Caco-2 (cell line): ENCODE data around the gene C16orf74. TPM values are rescaled to one million over a fixed set of nuclear protein-coding genes. Genes with fewer than 3 reads are reported as not detected.

ENCODE experiments used
- BruUV-seq: library from RNA; stranded (reverse); fragments of 400-500 nt; replicated peaks from 2 replicates; lab custom pipeline; 2021; lab: Mats Ljungman, UMichigan
- CTCF ChIA-PET: fragments of 300-600 bp; sonication (Branson Sonifier 250); formaldehyde crosslinking; loops from one replicate; lab custom pipeline; 2022; ENCODE audit warnings: antibody characterized with exemption; lab: Charles Lee
- POLR2A ChIA-PET: fragments of 300-600 bp; sonication (Branson Sonifier 250); formaldehyde crosslinking; loops from one replicate; lab custom pipeline; 2022; ENCODE audit warnings: antibody characterized with exemption; lab: Charles Lee
- DNase-seq, 2 experiments: peaks; one replicate each; pipeline versions ENCODE4 v3.0.0 to v3.0.0-alpha.2; 2020 to 2022
- H3K27me3 ChIP-seq: replicated peaks from 2 replicates; pipeline ENCODE4 v1.6.0; 2011; ENCODE audit warnings: low read length; ENCODE audit not compliant: control insufficient read depth, insufficient read depth
- H3K36me3 ChIP-seq: 2 replicates; pipeline ENCODE4 v1.5.1; 2011; ENCODE audit warnings: low read length; ENCODE audit not compliant: control insufficient read depth, insufficient read depth
- H3K4me1 ChIP-seq: fragments of 250-450 bp; sonication (Bioruptor Pico); 2 replicates; pipeline ENCODE4 v1.5.1; 2020; ENCODE audit warnings: mild to moderate bottlenecking
- H3K4me3 ChIP-seq: 2 replicates; pipeline ENCODE4 v1.5.1; 2011; ENCODE audit warnings: low read depth, mild to moderate bottlenecking, control low read depth, low read length
- H3K9me3 ChIP-seq: fragments of 250-450 bp; sonication (Bioruptor Pico); 2 replicates; pipeline ENCODE4 v1.5.1; 2020; ENCODE audit warnings: mild to moderate bottlenecking, moderate library complexity
- H3K27ac Mint-ChIP-seq: one replicate; pipeline ENCODE4 v1.8.0; 2022; ENCODE audit warnings: mixed read lengths; ENCODE audit not compliant: unreplicated experiment
- H3K27me3 Mint-ChIP-seq: one replicate; pipeline ENCODE4 v1.8.0; 2022; ENCODE audit warnings: mixed read lengths; ENCODE audit not compliant: insufficient read depth, unreplicated experiment
- H3K36me3 Mint-ChIP-seq: one replicate; pipeline ENCODE4 v1.8.0; 2022; ENCODE audit warnings: mild to moderate bottlenecking, mixed read lengths; ENCODE audit not compliant: insufficient read depth, unreplicated experiment
- H3K4me1 Mint-ChIP-seq: one replicate; pipeline ENCODE4 v1.8.0; 2022; ENCODE audit warnings: low read depth, mixed read lengths; ENCODE audit not compliant: unreplicated experiment
- H3K4me3 Mint-ChIP-seq: one replicate; pipeline ENCODE4 v1.8.0; 2022; ENCODE audit warnings: mild to moderate bottlenecking, moderate library complexity, mixed read lengths; ENCODE audit not compliant: unreplicated experiment
- H3K9me3 Mint-ChIP-seq: one replicate; pipeline ENCODE4 v1.8.0; 2022; ENCODE audit warnings: mixed read lengths; ENCODE audit not compliant: unreplicated experiment
- CTCF ChIP-seq, 2 experiments: fragments of 200-600 bp in 1 of 2; IDR thresholded peaks; 1 replicate in 1 of 2; 2 replicates in 1 of 2; pipeline versions ENCODE4 v1.5.1 to v1.8.0; 2011 to 2022; ENCODE audit warnings: antibody characterized with exemption in 1 of 2, control low read depth in 1 of 2, inconsistent platforms in 1 of 2, low read depth in 1 of 2, low read length in 1 of 2, mild to moderate bottlenecking in 1 of 2, moderate library complexity in 1 of 2; ENCODE audit not compliant: insufficient read depth in 1 of 2, severe bottlenecking in 1 of 2, unreplicated experiment in 1 of 2
- intact Hi-C: fragments of 100-400 bp; cut with micrococcal nuclease; formaldehyde crosslinking; loops from one replicate; pipeline ENCODE4 v1.10.0; 2022; ENCODE audit not compliant: unreplicated experiment
- total RNA-seq: library from RNA; stranded (reverse); gene quantifications from 2 replicates; pipeline ENCODE4 v1.2.3, GENCODE V29; 2022

The C16orf74 gene
- total RNA-seq, 1 experiment from 2014 or later = 4.0 TPM

DNA sequence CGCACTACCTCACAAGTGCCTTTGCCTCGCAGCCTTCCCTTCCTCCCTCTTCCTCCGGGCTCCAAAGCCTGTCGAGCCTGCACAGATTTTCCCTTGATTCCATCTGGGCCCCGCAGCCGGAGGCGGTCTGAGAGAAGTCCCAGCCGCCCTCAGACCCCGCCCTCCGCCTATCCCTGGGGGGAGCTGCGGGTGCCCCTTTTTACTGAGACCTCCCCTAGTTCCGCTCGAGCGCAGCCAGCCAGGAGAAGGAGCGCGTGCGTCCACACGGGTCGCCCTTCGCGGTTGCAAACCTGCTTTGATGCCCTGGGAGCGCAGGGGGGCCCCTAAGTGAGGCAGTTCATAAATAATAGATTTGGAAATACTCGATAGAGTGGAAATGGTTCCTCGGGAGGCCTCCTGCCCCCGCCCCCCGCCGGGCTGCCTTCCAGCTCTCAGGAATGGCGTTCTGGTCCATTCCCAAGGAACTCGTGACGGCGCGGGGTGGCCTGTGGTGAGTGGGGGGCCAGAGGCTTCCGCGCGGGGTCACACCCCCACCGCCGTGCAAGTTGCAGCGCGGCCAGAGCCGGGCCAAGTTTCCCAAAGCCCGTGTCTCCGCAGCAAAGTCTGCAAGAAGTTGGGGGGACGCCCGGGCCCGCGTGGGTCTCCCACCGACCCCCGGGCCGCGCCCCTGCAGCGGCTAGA lies 610 bp downstream of the C16orf74 start:
- H3K4me3 ChIP-seq = peak overlapping the region; percentile 72
- H3K4me1 Mint-ChIP-seq = peaks cover 10% of the 10 kb centered on the region
- peak overlapping the region; percentile 90 for H3K4me3 Mint-ChIP-seq
- H3K27me3 ChIP-seq = no peaks in the 10 kb centered on the region; the same call in 1 of the 2 replicates
- ChIA-PET POLR2A (interaction anchor here (0.5 to 0.6 kb wide), 2 partner anchors 149 to 1652 kb away, joined by 3 read pairs; no protein-coding TSS in a partner anchor), CTCF (no interaction called here)
- H3K27me3 Mint-ChIP-seq = no peaks in the 10 kb centered on the region
- peaks cover 6% of the 10 kb centered on the region for H3K36me3 Mint-ChIP-seq
- no peaks in the 10 kb centered on the region for H3K9me3 ChIP-seq
- H3K4me1 ChIP-seq = peaks cover 28% of the 10 kb centered on the region
- H3K36me3 ChIP-seq = no peaks in the 10 kb centered on the region
- peak in 1 of 2 experiments; percentile 46 for DNase-seq
- no TSS peak for BruUV-seq
- H3K27ac Mint-ChIP-seq = peak overlapping the region; percentile 69
- intact Hi-C loops = loop anchor here (1.0 to 5.0 kb wide), 2 partner anchors 32 to 303 kb away; no protein-coding TSS in a partner anchor
- TF ChIP-seq CTCF (IDR thresholded peaks at IDR 0.05; ENCODE audit: insufficient read depth in 1 of 2, low read depth in 1 of 2, low read length in 1 of 2, severe bottlenecking in 1 of 2, unreplicated experiment in 1 of 2) = peak in 1 of 2 experiments; percentile 21
- no peaks in the 10 kb centered on the region for H3K9me3 Mint-ChIP-seq

DNA sequence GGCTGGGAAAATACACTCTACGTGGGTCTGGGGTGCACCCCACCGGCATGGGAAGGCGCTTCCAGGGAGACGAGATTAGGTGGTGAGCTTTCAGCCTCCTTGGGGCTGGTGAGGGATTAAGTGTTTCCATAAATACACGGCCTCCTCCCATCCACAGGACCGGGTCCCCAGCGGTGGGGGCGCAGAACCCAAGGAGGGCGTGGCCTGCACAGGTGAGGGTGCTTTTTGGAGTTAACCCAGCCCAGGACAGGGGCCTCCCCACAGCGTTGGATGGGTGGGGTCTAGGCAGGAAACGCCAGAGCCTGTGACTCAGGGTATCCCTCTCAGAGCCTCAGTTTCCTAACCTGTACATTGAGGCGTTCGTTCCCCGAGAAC lies 1.1 kb downstream of the C16orf74 start:
- POLR2A ChIA-PET = no interaction called here
- Mint-ChIP-seq H3K4me1 (peaks cover 10% of the 10 kb centered on the region), H3K27me3 (no peaks in the 10 kb centered on the region), H3K9me3 (no peaks in the 10 kb centered on the region), H3K36me3 (peaks cover 6% of the 10 kb centered on the region), H3K27ac (peak overlapping the region; percentile 69), H3K4me3 (peak overlapping the region; percentile 90)
- intact Hi-C loops = loop anchor here (1.0 to 5.0 kb wide), 2 partner anchors 31 to 302 kb away; no protein-coding TSS in a partner anchor
- H3K9me3 ChIP-seq = no peaks in the 10 kb centered on the region
- no peak for TF ChIP-seq CTCF (IDR thresholded peaks at IDR 0.05; ENCODE audit: insufficient read depth in 1 of 2, low read depth in 1 of 2, low read length in 1 of 2, severe bottlenecking in 1 of 2, unreplicated experiment in 1 of 2)
- no peaks in the 10 kb centered on the region for H3K36me3 ChIP-seq
- no TSS peak for BruUV-seq
- no peak for DNase-seq
- peaks cover 28% of the 10 kb centered on the region for H3K4me1 ChIP-seq
- CTCF ChIA-PET = no interaction called here
- H3K4me3 ChIP-seq = peak overlapping the region; percentile 72
- H3K27me3 ChIP-seq = no peaks in the 10 kb centered on the region; the same call in 1 of the 2 replicates

DNA sequence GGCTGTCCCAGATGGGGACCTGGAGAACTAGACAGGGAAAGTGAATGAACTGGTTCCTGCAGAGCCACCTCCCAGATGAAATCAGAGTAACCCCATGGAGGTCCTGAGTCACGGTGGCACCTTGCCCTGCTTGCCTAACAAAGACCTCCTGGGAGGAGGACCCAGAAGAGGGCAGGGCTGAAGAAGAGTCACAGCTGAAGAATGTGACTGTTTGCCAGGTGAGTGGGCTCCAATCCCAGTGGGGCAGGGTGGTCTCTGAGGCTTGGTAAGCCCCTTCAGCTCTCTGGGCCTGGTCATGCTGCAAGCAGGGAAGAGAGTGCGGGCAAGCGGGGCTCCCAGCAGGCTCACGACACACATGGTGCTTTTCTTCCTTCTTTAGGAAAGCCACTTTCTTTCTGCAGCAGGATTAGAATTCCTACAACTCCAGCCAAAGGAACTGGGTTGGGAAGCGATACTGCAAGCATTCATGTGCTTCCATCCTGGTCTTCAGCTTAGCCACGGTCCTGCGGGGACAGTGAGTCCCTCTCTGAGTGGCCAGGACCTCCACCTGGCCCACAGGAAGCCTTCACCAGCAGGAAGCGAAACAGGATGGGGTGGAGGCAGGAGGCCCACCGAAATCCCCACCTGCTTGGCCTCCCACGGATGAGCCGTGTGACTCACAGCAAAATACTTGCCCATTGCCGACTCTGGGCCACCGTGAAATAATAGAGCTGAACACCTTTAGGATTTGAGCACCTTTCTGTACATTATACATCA lies 4.3 kb downstream of the C16orf74 start:
- no peak for TF ChIP-seq CTCF (IDR thresholded peaks at IDR 0.05; ENCODE audit: insufficient read depth in 1 of 2, low read depth in 1 of 2, low read length in 1 of 2, severe bottlenecking in 1 of 2, unreplicated experiment in 1 of 2)
- no peak overlapping the region for H3K4me3 ChIP-seq
- ChIA-PET CTCF (interaction anchor here (0.7 kb wide), 1 partner anchor 932 kb away, joined by 3 read pairs; no protein-coding TSS in a partner anchor), POLR2A (no interaction called here)
- no peaks in the 10 kb centered on the region for H3K27me3 Mint-ChIP-seq
- DNase-seq = no peak
- peaks cover 6% of the 10 kb centered on the region for H3K36me3 Mint-ChIP-seq
- no peak overlapping the region for H3K4me3 Mint-ChIP-seq
- no peaks in the 10 kb centered on the region for H3K9me3 ChIP-seq
- H3K4me1 ChIP-seq = peaks cover 15% of the 10 kb centered on the region
- H3K4me1 Mint-ChIP-seq = no peaks in the 10 kb centered on the region
- no peak overlapping the region for H3K27ac Mint-ChIP-seq
- no peaks in the 10 kb centered on the region for H3K36me3 ChIP-seq
- no peaks in the 10 kb centered on the region for H3K27me3 ChIP-seq
- intact Hi-C loops = no loop called here
- no peaks in the 10 kb centered on the region for H3K9me3 Mint-ChIP-seq
- BruUV-seq = no TSS peak
